Measurements from ENCODE around the gene SLC22A15. TPM values are rescaled to one million over a fixed set of nuclear protein-coding genes. Genes with fewer than 3 reads are reported as not detected.
"Not testable (repeated sequence)": the region's sequence is repeated elsewhere in the genome, so short reads cannot be mapped to it uniquely, and the experiment has no call there.

Gene SLC22A15
- total RNA-seq, 1 donor from 2014 or later: 26.8 TPM

GRCh38 chr1:116031302-116031835 lies 55.1 kb downstream of the SLC22A15 start:
- Histone ChIP-seq H3K4me1 (no peaks in the 10 kb centered on the region), H3K4me3 (no peak overlapping the region), H3K27me3 (ENCODE audit: low read depth) (no peaks in the 10 kb centered on the region), H3K9me3 (no peaks in the 10 kb centered on the region), H3K27ac (no peak overlapping the region), H3K36me3 (peaks cover 54% of the 10 kb centered on the region)
- DNase-seq (no peak), ATAC-seq (no peak)
- intact Hi-C loops (cut with DNase I): no loop called here
- TF ChIP-seq, protein P1, sequence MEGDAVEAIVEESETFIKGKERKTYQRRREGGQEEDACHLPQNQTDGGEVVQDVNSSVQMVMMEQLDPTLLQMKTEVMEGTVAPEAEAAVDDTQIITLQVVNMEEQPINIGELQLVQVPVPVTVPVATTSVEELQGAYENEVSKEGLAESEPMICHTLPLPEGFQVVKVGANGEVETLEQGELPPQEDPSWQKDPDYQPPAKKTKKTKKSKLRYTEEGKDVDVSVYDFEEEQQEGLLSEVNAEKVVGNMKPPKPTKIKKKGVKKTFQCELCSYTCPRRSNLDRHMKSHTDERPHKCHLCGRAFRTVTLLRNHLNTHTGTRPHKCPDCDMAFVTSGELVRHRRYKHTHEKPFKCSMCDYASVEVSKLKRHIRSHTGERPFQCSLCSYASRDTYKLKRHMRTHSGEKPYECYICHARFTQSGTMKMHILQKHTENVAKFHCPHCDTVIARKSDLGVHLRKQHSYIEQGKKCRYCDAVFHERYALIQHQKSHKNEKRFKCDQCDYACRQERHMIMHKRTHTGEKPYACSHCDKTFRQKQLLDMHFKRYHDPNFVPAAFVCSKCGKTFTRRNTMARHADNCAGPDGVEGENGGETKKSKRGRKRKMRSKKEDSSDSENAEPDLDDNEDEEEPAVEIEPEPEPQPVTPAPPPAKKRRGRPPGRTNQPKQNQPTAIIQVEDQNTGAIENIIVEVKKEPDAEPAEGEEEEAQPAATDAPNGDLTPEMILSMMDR (IDR thresholded peaks at IDR 0.05): no peak

DNA sequence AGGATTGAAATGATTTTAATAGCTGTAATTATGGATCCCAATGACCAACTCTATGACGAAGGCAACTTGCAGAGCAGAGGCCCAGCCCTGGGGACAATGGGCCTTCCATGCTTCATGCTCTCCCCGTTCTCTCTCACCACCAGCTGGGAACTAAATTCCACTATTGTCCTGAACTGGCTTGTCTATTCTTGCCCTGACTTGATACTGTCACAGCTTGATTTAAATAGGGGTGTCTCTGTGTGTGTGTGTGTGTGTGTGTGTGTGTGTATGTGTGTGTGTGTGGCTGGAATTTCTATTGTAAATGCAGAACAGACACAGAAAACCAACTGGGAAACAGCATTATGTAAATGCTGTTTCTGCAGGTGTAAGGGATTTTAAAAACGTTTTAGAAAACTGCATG lies 57.0 kb downstream of the SLC22A15 start:
- no peaks in the 10 kb centered on the region for H3K4me1 ChIP-seq
- no peak for DNase-seq
- H3K27ac ChIP-seq: no peak overlapping the region
- H3K4me3 ChIP-seq: no peak overlapping the region
- H3K9me3 ChIP-seq: no peaks in the 10 kb centered on the region
- peaks cover 57% of the 10 kb centered on the region for H3K36me3 ChIP-seq
- intact Hi-C loops (cut with DNase I): no loop called here
- no peak for ATAC-seq
- H3K27me3 ChIP-seq (ENCODE audit: low read depth): no peaks in the 10 kb centered on the region
- TF ChIP-seq, protein P1 (IDR thresholded peaks at IDR 0.05): no peak

GRCh38 chr1:116036255-116036654 lies 59.9 kb downstream of the SLC22A15 start:
- no peak overlapping the region for H3K27ac ChIP-seq
- no peaks in the 10 kb centered on the region for H3K9me3 ChIP-seq
- ATAC-seq (no peak), DNase-seq (no peak)
- no peaks in the 10 kb centered on the region for H3K27me3 ChIP-seq (ENCODE audit: low read depth)
- TF ChIP-seq, protein P1 (IDR thresholded peaks at IDR 0.05): no peak
- H3K4me3 ChIP-seq: no peak overlapping the region
- intact Hi-C loops (cut with DNase I): no loop called here
- no peaks in the 10 kb centered on the region for H3K4me1 ChIP-seq
- peaks cover 49% of the 10 kb centered on the region for H3K36me3 ChIP-seq

- no peak overlapping the region for H3K27ac ChIP-seq
- H3K4me3 ChIP-seq: no peak overlapping the region
- TF ChIP-seq, protein P1 (IDR thresholded peaks at IDR 0.05): no peak
- ATAC-seq (no peak), DNase-seq (no peak)
- no peaks in the 10 kb centered on the region for H3K9me3 ChIP-seq
- no peaks in the 10 kb centered on the region for H3K4me1 ChIP-seq
- H3K27me3 ChIP-seq (ENCODE audit: low read depth): no peaks in the 10 kb centered on the region
- H3K36me3 ChIP-seq: peaks cover 36% of the 10 kb centered on the region
- intact Hi-C loops (cut with DNase I): no loop called here
Measured at GRCh38 chr1:116038679-116039078, 62.4 kb downstream of the SLC22A15 start.

DNA sequence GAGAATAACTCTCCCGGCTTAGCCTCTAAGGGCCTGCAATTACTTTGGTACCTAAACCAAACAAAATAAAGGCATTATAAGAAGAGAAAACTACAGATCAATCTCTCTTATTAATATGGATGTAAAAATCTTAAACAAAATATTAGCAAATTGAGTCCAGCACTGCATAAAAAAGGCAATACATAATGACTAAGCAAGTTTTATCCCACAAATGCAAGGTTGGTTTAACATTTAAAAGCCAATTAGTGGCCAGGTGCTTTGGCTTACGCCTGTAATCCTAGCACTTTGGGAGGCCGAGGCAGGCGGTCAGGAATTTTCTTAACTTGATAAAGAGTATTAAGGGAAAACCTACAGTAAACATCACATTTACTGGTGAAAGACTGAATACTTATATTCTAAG lies 67.8 kb downstream of the SLC22A15 start:
- Histone ChIP-seq H3K4me3 (no peak overlapping the region), H3K27ac (no peak overlapping the region), H3K36me3 (peaks cover 4% of the 10 kb centered on the region), H3K27me3 (ENCODE audit: low read depth) (no peaks in the 10 kb centered on the region), H3K9me3 (no peaks in the 10 kb centered on the region), H3K4me1 (no peaks in the 10 kb centered on the region)
- TF ChIP-seq, protein P1 (IDR thresholded peaks at IDR 0.05): no peak
- no peak for DNase-seq
- intact Hi-C loops (cut with DNase I): no loop called here
- ATAC-seq: no peak

DNA sequence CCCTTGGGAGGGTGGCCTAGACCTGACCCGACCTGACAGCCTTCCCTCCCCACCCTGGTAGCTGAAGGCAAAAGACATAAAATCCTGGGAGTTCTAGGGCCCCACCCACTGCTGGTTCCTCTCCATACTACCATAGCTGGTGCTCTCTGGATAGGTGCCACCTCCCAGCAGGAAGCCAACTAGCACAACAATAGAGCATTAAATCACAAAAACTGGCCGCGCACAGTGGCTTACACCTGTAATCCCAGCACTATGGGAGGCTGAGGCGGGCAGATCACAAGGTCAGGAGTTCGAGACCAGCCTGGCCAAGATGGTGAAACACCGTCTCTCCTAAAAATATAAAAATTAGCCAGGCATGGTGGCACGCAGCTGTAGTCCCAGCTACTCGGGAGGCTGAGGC lies 70.6 kb downstream of the SLC22A15 start:
- H3K9me3 ChIP-seq; H3K27me3 ChIP-seq (ENCODE audit: low read depth); H3K4me3 ChIP-seq; ATAC-seq; H3K4me1 ChIP-seq; intact Hi-C loops (cut with DNase I); H3K36me3 ChIP-seq; H3K27ac ChIP-seq; DNase-seq: not testable (repeated sequence)

- H3K27me3 ChIP-seq (ENCODE audit: low read depth); ATAC-seq; H3K4me3 ChIP-seq; H3K4me1 ChIP-seq; intact Hi-C loops (cut with DNase I); H3K27ac ChIP-seq; DNase-seq; H3K9me3 ChIP-seq; H3K36me3 ChIP-seq: not testable (repeated sequence)
Measured at GRCh38 chr1:116051896-116052295, 75.6 kb downstream of the SLC22A15 start.

Measured in lower lobe of right lung (tissue), 2 donors.